ENCODE results near the gene KCTD5. TPM values are rescaled to one million over a fixed set of nuclear protein-coding genes. Genes with fewer than 3 reads are reported as not detected.

Gene KCTD5
- total RNA-seq, 2 donors from 2014 or later, result 24.1 to 55.0 TPM

GRCh38 chr16:2752035-2752849, 69.9 kb downstream of the KCTD5 start, which contains the start of gene SRRM2:
Gene SRRM2, plus strand, starts transcription at chr16:2752638. Its CDS starts 3,727 bp downstream, at chr16:2756365.
- 3% methylated on average over 59 of the region's 99 CpGs for WGBS
- intact Hi-C loops (cut with DNase I), result loop anchor here (1.0 kb wide), 1 partner anchor 25 kb away; the partner anchor contains the start of gene ELOB
- Histone ChIP-seq H3K36me3 (peaks cover 0 to under 1% of the 10 kb centered on the region in 2 donors), H3K4me3 (peak within 1 kb of the TSS; percentile 75 to 93), H3K4me1 (replicated peaks) (peaks cover 11% of the 10 kb centered on the region), H3K27ac (peak within 1 kb of the TSS; percentile 97 to 99), H3K27me3 (replicated peaks; ENCODE audit: insufficient read depth) (no peaks in the 10 kb centered on the region), H3K9me3 (no peaks in the 10 kb centered on the region)
- DNase-seq (ENCODE audit: low spot score), result peak; percentile 90
- TF ChIP-seq POLR2AphosphoS5 (IDR thresholded peaks at IDR 0.05) (peak; percentile 95), POLR2A (IDR thresholded peaks at IDR 0.05) (peak; percentile 96)
- TF ChIP-seq, protein P1, sequence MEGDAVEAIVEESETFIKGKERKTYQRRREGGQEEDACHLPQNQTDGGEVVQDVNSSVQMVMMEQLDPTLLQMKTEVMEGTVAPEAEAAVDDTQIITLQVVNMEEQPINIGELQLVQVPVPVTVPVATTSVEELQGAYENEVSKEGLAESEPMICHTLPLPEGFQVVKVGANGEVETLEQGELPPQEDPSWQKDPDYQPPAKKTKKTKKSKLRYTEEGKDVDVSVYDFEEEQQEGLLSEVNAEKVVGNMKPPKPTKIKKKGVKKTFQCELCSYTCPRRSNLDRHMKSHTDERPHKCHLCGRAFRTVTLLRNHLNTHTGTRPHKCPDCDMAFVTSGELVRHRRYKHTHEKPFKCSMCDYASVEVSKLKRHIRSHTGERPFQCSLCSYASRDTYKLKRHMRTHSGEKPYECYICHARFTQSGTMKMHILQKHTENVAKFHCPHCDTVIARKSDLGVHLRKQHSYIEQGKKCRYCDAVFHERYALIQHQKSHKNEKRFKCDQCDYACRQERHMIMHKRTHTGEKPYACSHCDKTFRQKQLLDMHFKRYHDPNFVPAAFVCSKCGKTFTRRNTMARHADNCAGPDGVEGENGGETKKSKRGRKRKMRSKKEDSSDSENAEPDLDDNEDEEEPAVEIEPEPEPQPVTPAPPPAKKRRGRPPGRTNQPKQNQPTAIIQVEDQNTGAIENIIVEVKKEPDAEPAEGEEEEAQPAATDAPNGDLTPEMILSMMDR (IDR thresholded peaks at IDR 0.05), result peak in 2 of 4 experiments; percentile 5 to 22

DNA sequence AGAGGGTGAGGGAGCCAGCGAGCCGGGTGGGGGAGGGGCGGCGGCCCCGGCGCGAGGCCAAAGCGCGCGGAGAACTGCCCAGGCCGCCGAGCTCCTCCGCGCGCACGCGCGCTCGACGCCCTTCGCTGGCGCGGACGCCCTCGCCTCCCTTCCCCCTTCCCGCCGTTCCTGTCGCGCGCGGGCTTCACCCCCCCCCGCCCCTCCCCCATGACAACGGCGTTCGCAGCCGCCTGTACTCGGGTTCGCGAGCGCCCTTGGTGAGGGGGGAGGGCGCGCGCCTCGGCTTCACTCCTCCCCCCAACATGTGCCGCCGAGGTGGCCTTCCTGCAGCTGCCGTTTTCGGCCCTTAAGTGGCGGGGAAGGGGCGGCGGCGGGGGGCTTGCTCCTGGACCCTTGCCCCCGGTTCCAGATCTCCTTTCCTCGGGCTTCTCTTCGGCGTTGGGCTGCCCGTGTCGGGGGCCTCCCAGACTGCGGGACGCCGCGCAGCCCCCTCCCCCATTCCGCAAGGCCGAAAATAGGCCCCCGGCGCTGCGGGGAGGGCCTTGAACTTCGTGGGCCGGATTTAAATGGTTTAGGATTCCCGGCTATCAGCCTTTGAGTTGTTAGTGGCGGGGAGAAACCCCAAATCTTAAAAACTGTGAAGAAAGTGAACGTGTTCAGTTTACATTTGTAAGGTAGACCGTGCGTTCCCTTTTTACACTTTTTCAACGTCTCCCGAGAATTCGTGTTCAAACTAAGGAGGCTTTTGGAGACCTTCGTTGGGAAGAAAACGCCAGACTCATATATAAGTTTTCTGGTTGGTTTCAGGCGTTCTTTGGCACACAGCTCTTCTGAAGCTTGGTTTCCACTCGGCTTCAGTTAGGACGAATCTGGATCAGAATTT, 70.8 kb downstream of the KCTD5 start:
- Histone ChIP-seq H3K9me3 (no peaks in the 10 kb centered on the region), H3K4me1 (replicated peaks) (peaks cover 11% of the 10 kb centered on the region), H3K36me3 (peaks cover 6 to 8% of the 10 kb centered on the region in 2 donors), H3K27ac (peak overlapping the region; percentile 97 to 99), H3K27me3 (replicated peaks; ENCODE audit: insufficient read depth) (no peaks in the 10 kb centered on the region), H3K4me3 (peak overlapping the region; percentile 75 to 93)
- DNase-seq (ENCODE audit: low spot score), result peak; percentile 78
- intact Hi-C loops (cut with DNase I), result loop anchor here (1.0 kb wide), 1 partner anchor 24 kb away; the partner anchor contains the start of gene ELOB
- TF ChIP-seq POLR2AphosphoS5 (IDR thresholded peaks at IDR 0.05) (peak; percentile 9), POLR2A (IDR thresholded peaks at IDR 0.05) (no peak)
- under 1% methylated on average over 50 of the region's 82 CpGs for WGBS

- H3K9me3 ChIP-seq, result no peaks in the 10 kb centered on the region
- 1% methylated on average over 7 of the region's 7 CpGs for WGBS
- H3K27me3 ChIP-seq (replicated peaks; ENCODE audit: insufficient read depth), result no peaks in the 10 kb centered on the region
- TF ChIP-seq, protein P1 (IDR thresholded peaks at IDR 0.05), result no peak
- TF ChIP-seq POLR2AphosphoS5 (IDR thresholded peaks at IDR 0.05) (no peak), POLR2A (IDR thresholded peaks at IDR 0.05) (no peak)
- intact Hi-C loops (cut with DNase I), result no loop called here
- H3K4me1 ChIP-seq (replicated peaks), result peaks cover 11% of the 10 kb centered on the region
- DNase-seq (ENCODE audit: low spot score), result no peak
- H3K4me3 ChIP-seq, result peak overlapping the region; percentile 75 to 93
- H3K27ac ChIP-seq, result peak overlapping the region; percentile 97 to 99
- H3K36me3 ChIP-seq, result peaks cover 12 to 13% of the 10 kb centered on the region in 2 donors
Observed at GRCh38 chr16:2753733-2754020, 71.4 kb downstream of the KCTD5 start.

DNA sequence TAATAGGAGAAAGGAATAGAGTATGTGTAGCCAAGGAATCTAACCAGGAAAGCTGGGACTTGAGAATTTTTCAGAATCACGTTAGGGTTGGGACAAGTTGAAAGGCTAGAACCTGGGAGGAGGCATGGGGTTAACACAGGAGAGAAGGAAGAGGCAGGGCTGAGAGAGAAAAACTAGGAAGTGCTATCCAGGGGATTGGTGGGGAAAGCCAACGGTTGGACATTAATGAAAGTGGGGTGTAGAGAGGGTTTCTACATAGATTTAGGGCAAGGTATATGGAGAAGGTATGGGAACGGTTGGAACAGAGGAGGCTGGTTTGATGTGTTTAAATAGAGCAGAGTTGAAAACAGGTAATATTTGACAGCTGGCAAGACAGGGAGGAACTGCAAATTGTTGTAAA, 72.8 kb downstream of the KCTD5 start:
- 21% methylated on average over 3 of the region's 3 CpGs for WGBS
- no peak overlapping the region for H3K27ac ChIP-seq
- peaks cover 23 to 28% of the 10 kb centered on the region in 2 donors for H3K36me3 ChIP-seq
- H3K4me3 ChIP-seq, result peak overlapping the region in 1 of 2 donors; percentile 93
- H3K27me3 ChIP-seq (replicated peaks; ENCODE audit: insufficient read depth), result no peaks in the 10 kb centered on the region
- peaks cover 11% of the 10 kb centered on the region for H3K4me1 ChIP-seq (replicated peaks)
- no peaks in the 10 kb centered on the region for H3K9me3 ChIP-seq
- no peak for DNase-seq (ENCODE audit: low spot score)
- intact Hi-C loops (cut with DNase I), result no loop called here
- TF ChIP-seq POLR2AphosphoS5 (IDR thresholded peaks at IDR 0.05), result no peak
- TF ChIP-seq, protein P1 (IDR thresholded peaks at IDR 0.05), result no peak
- TF ChIP-seq POLR2A (IDR thresholded peaks at IDR 0.05), result no peak

All from prostate gland (tissue), 2 donors.